Rectal smooth muscle tissue (tissue), 1 donor: ENCODE measurements around the gene ROCK1.

Source experiments
- H3K27ac ChIP-seq: one replicate; pipeline ENCODE4 v1.7.0; 2013; ENCODE audit warnings: low read depth, low read length, inconsistent platforms
- H3K27me3 ChIP-seq: one replicate; pipeline ENCODE4 v1.7.0; 2013; ENCODE audit warnings: low read length; ENCODE audit not compliant: control insufficient read depth, insufficient read depth
- H3K36me3 ChIP-seq: one replicate; pipeline ENCODE4 v1.7.0; 2013; ENCODE audit warnings: low read length; ENCODE audit not compliant: control insufficient read depth, insufficient read depth
- H3K4me1 ChIP-seq: one replicate; pipeline ENCODE4 v1.7.0; 2013; ENCODE audit warnings: low read length; ENCODE audit not compliant: control insufficient read depth, insufficient read depth
- H3K4me3 ChIP-seq: one replicate; pipeline ENCODE4 v1.7.0; 2013; ENCODE audit warnings: low read length
- H3K9ac ChIP-seq: one replicate; pipeline ENCODE4 v1.7.0; 2013; ENCODE audit warnings: low read length

The ROCK1 gene

GRCh38 chr18:21064347-21064746 is 47.3 kb downstream of the ROCK1 start:
- Histone ChIP-seq H3K27me3 (no peaks in the 10 kb centered on the region), H3K9ac (no peak overlapping the region), H3K27ac (no peak overlapping the region), H3K36me3 (no peaks in the 10 kb centered on the region), H3K4me1 (peaks cover 2% of the 10 kb centered on the region), H3K4me3 (no peak overlapping the region)

DNA sequence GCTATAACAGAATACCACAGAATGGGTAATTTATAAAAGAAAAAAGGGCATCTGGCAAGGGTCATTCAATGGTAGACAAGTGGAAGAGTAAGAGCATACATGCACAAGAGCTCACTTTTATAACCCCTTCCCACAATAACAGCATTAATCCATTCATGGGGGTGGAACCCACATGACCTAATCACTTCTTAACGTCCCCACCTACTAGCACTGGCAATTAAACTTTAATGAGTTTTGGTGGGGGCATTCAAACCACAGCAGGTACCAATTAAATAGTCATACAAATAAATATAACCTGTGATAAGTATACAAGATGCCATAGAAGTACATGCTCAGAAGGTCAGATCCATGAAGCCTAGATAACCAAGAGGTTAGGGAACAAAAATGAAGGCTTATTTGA is 48.6 kb downstream of the ROCK1 start:
- Histone ChIP-seq H3K27ac (no peak overlapping the region), H3K36me3 (no peaks in the 10 kb centered on the region), H3K27me3 (no peaks in the 10 kb centered on the region), H3K9ac (no peak overlapping the region), H3K4me1 (peaks cover 2% of the 10 kb centered on the region), H3K4me3 (no peak overlapping the region)

DNA sequence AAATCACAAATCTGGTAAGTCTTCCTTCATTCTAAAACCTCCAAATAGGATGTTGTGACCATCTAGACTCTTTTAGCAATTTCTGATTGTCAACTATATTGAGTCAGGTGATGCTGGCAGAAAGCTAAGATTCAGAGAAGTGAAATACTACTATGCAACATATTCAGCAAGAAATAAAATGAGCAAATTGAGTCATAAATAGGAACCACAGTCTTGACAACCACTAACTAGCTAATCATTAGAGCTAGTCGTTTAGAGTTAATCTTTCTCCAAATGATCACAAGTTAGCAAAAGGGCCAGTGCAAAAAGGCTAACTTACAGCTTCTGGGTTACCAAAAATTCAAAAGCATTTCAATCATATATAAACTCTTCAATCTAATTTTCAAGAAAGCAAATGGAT is 54.5 kb downstream of the ROCK1 start:
- no peak overlapping the region for H3K27ac ChIP-seq

GRCh38 chr18:21056545-21056944 is 55.1 kb downstream of the ROCK1 start:
- H3K27ac ChIP-seq: no peak overlapping the region
- peaks cover 5% of the 10 kb centered on the region for H3K4me1 ChIP-seq
- H3K36me3 ChIP-seq: no peaks in the 10 kb centered on the region
- no peaks in the 10 kb centered on the region for H3K27me3 ChIP-seq
- H3K4me3 ChIP-seq: no peak overlapping the region
- H3K9ac ChIP-seq: no peak overlapping the region

More for the DNA sequence above, 54.5 kb downstream of the ROCK1 start:
- Histone ChIP-seq H3K4me3 (no peak overlapping the region), H3K4me1 (no peaks in the 10 kb centered on the region), H3K36me3 (no peaks in the 10 kb centered on the region), H3K27me3 (no peaks in the 10 kb centered on the region), H3K9ac (no peak overlapping the region)

DNA sequence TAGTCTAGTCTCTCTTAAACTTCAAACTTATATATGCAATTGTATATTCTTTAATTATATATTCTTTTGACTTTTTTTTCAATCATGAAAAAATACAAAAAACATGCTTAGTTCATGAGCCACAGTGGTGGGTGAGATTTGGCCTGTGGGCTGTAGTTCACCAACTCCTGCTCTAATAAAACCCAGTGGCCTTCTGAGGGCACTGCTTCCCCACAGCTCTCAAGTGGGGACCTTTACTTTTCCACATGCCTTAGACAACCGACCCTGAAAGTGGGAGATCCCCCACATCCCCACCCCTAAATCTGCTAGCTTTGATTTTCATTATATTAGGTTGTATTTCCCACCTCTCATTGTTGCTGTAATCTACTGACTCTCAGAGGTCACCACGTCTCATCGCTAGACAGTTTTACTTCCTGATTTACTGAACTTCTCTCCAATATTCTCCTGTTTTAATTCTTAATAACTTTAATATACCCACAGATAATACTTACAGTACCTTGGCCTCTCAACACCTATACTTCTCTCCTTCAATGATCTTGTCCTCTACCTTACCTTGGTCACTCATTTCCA is 57.3 kb downstream of the ROCK1 start:
- Histone ChIP-seq H3K27me3 (no peaks in the 10 kb centered on the region), H3K27ac (no peak overlapping the region), H3K4me1 (peaks cover 6% of the 10 kb centered on the region), H3K36me3 (no peaks in the 10 kb centered on the region), H3K4me3 (no peak overlapping the region), H3K9ac (no peak overlapping the region)

- Histone ChIP-seq H3K27ac (no peak overlapping the region), H3K4me1 (peaks cover 6% of the 10 kb centered on the region), H3K9ac (no peak overlapping the region), H3K4me3 (no peak overlapping the region), H3K36me3 (no peaks in the 10 kb centered on the region), H3K27me3 (no peaks in the 10 kb centered on the region)
Observed at GRCh38 chr18:21053127-21053526, 58.5 kb downstream of the ROCK1 start.

DNA sequence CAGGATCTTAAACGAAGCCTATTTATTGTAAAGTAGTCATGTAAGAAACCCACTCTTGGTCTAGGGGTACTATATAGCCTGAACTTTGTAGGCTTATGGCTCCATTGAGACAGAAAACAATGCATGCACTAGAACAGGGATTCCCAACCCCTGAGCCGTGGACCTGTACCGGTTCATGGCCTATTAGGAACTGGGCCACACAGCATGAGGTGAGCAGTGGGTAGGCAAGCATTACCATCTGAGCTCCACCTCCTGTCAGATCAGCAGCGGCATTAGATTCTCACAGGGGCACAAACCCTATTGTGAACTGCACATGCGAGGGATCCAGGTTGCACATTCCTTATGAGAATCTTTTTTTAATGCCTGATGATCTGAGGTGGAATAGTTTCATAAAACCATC is 59.2 kb downstream of the ROCK1 start:
- Histone ChIP-seq H3K4me1 (peaks cover 6% of the 10 kb centered on the region), H3K36me3 (no peaks in the 10 kb centered on the region), H3K4me3 (no peak overlapping the region), H3K9ac (no peak overlapping the region), H3K27me3 (no peaks in the 10 kb centered on the region), H3K27ac (no peak overlapping the region)

DNA sequence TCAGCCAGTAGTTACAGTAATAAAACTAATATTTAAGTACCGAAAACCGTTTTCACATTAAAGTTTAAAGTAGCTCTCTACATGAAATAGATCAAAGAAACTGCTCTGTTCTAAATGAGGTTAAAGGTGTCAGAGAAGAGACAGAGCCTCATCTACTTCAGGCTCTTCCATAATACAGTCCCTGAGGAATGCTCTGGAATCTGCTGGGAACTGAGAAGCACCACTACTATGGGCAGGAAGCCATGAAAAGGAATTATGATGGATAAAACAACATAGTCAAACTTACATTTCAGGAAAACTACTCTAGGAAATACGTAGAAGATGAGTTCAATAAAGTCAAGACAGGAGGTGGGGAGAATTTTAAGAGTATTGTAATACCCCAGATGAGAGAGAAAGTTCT is 60.0 kb downstream of the ROCK1 start:
- Histone ChIP-seq H3K27ac (no peak overlapping the region), H3K4me3 (no peak overlapping the region), H3K27me3 (no peaks in the 10 kb centered on the region), H3K9ac (no peak overlapping the region), H3K36me3 (no peaks in the 10 kb centered on the region), H3K4me1 (peaks cover 6% of the 10 kb centered on the region)

GRCh38 chr18:21049306-21049705 is 62.3 kb downstream of the ROCK1 start:
- H3K4me3 ChIP-seq: no peak overlapping the region
- H3K4me1 ChIP-seq: peaks cover 6% of the 10 kb centered on the region
- H3K9ac ChIP-seq: no peak overlapping the region
- H3K27ac ChIP-seq: no peak overlapping the region
- no peaks in the 10 kb centered on the region for H3K27me3 ChIP-seq
- no peaks in the 10 kb centered on the region for H3K36me3 ChIP-seq

- no peaks in the 10 kb centered on the region for H3K27me3 ChIP-seq
- no peak overlapping the region for H3K27ac ChIP-seq
- H3K36me3 ChIP-seq: no peaks in the 10 kb centered on the region
- peaks cover 6% of the 10 kb centered on the region for H3K4me1 ChIP-seq
- no peak overlapping the region for H3K4me3 ChIP-seq
- H3K9ac ChIP-seq: no peak overlapping the region
Observed at GRCh38 chr18:21047126-21047525, 64.5 kb downstream of the ROCK1 start.

DNA sequence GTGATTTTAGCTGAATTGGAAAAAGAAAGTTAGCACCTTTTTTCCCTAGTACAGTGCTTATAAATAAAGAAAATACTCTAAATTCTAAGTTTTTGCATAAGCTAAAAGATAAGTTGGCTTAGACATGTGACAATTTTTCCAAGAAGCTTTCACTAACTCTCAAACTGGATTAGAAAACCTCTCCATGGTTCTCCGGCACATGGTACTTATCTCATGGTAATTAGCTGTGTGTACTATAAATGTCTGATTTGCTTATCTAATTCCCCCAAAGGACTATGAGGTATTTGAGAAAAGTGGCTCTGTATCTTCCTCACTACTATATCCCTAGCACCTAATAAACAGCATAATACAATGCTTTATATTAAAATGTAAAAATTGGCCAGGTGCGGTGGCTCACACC is 71.1 kb downstream of the ROCK1 start:
- H3K9ac ChIP-seq: no peak overlapping the region
- no peaks in the 10 kb centered on the region for H3K27me3 ChIP-seq
- no peaks in the 10 kb centered on the region for H3K36me3 ChIP-seq
- H3K4me1 ChIP-seq: no peaks in the 10 kb centered on the region
- no peak overlapping the region for H3K4me3 ChIP-seq
- no peak overlapping the region for H3K27ac ChIP-seq

DNA sequence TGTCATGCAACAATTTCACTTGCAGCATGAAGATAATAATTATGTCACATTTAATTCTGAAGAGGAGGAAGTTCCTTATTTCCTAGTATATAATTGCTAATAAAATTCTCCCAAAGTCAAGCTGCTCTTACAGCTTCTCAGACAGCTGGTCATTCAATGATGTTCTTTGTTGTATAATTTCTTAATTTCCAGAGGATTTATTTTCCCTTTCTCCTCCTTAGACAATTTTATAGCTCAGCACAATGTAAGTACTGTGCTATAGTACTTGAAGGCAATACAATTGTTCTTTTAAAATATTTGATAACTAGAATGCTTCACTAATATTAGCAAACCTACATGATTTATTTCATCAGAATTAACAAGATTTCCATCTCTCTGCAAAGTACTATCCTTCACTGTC is 73.4 kb downstream of the ROCK1 start:
- Histone ChIP-seq H3K27ac (no peak overlapping the region), H3K36me3 (no peaks in the 10 kb centered on the region), H3K4me3 (no peak overlapping the region), H3K9ac (no peak overlapping the region), H3K4me1 (no peaks in the 10 kb centered on the region), H3K27me3 (no peaks in the 10 kb centered on the region)

- H3K36me3 ChIP-seq: no peaks in the 10 kb centered on the region
Observed at GRCh38 chr18:21031845-21032244, 79.8 kb downstream of the ROCK1 start.

More at GRCh38 chr18:21031845-21032244, 79.8 kb downstream of the ROCK1 start:
- H3K27ac ChIP-seq: no peak overlapping the region
- no peak overlapping the region for H3K4me3 ChIP-seq
- H3K9ac ChIP-seq: no peak overlapping the region
- H3K27me3 ChIP-seq: no peaks in the 10 kb centered on the region
- no peaks in the 10 kb centered on the region for H3K4me1 ChIP-seq
